ENCODE data around the gene INSYN2B. TPM values are rescaled to one million over a fixed set of nuclear protein-coding genes. Genes with fewer than 3 reads are reported as not detected.

The INSYN2B gene
- total and polyA plus RNA-seq, 2 of the 8 experiments (the other 6 are each of a cell fraction or from before 2014, with no cell fraction given), result not detected

GRCh38 chr5:169964246-169964645, 16.0 kb downstream of the INSYN2B start:
- no peak overlapping the region for H3K9ac ChIP-seq (replicated peaks in 1 of 4; ENCODE audit: extremely low read depth in 1 of 4, low read depth in 3 of 4, low read length in 3 of 4)
- POLR2A ChIA-PET (ENCODE audit: partially characterized antibody), result no interaction called here
- DNase-seq (ENCODE audit: low read depth in 1 of 2, low spot score in 2 of 2) (no peak), FAIRE-seq (no peak)
- no peak overlapping the region for H3K56ac ChIP-seq (replicated peaks; ENCODE audit: insufficient read length, low read depth, low read length)
- no peak overlapping the region for H3K4me3 ChIP-seq (ENCODE audit: extremely low read depth in 1 of 4, insufficient read depth in 2 of 4, low read depth in 3 of 4, low read length in 4 of 4)
- H3K14ac ChIP-seq (ENCODE audit: insufficient read length), result no peak overlapping the region
- H3K79me1 ChIP-seq (ENCODE audit: low read depth, low read length), result no peaks in the 10 kb centered on the region
- H2BK120ac ChIP-seq (replicated peaks; ENCODE audit: low read depth, low read length), result no peak overlapping the region
- no peak overlapping the region for H3K18ac ChIP-seq (ENCODE audit: extremely low read depth, low read length)
- H4K20me1 ChIP-seq (replicated peaks in 1 of 2; ENCODE audit: control insufficient read depth in 1 of 2, insufficient read depth in 2 of 2, low read length in 2 of 2), result no peaks in the 10 kb centered on the region
- H2BK5ac ChIP-seq (ENCODE audit: low read depth, low read length), result no peak overlapping the region
- no peaks in the 10 kb centered on the region for H3K27me3 ChIP-seq (replicated peaks in 1 of 4; ENCODE audit: control insufficient read depth in 3 of 4, extremely low read depth in 1 of 4, insufficient read depth in 3 of 4, low read length in 3 of 4)
- H4K5ac ChIP-seq (ENCODE audit: insufficient read length, low read depth, low read length), result no peak overlapping the region
- peaks cover 0 to 3% (median 2%) of the 10 kb centered on the region in 4 experiments; a peak in 1 of 7 replicates for H3K4me1 ChIP-seq (replicated peaks in 1 of 4; ENCODE audit: control insufficient read depth in 3 of 4, insufficient read depth in 4 of 4, low read length in 3 of 4)
- no peak overlapping the region for H2AFZ ChIP-seq (ENCODE audit: low read length)
- H2BK12ac ChIP-seq (ENCODE audit: low read depth, low read length), result no peak overlapping the region
- H3K9me3 ChIP-seq (ENCODE audit: insufficient read depth in 2 of 2, low read depth in 1 of 2, low read length in 1 of 2), result no peaks in the 10 kb centered on the region
- 65% methylated on average over 5 of the region's 5 CpGs; no CpG with 5 or more reads in 1 of the 2 experiments for WGBS, 2 experiments (ENCODE audit: extremely low coverage in 1 of 2, insufficient coverage in 1 of 2, insufficient read length in 1 of 2, insufficient replicate concordance in 2 of 2, low coverage in 1 of 2, low lambda C conversion rate in 2 of 2, missing lambda C conversion rate in 1 of 2)
- no peak overlapping the region for H3K23ac ChIP-seq (ENCODE audit: insufficient read length)
- no peak overlapping the region for H3K4me2 ChIP-seq (ENCODE audit: insufficient read depth in 1 of 2, low read depth in 2 of 2, low read length in 2 of 2)
- H2BK15ac ChIP-seq (ENCODE audit: low read length), result no peak overlapping the region
- H2BK20ac ChIP-seq (ENCODE audit: low read length), result no peak overlapping the region
- no peaks in the 10 kb centered on the region for H3K23me2 ChIP-seq (ENCODE audit: low read depth, low read length)
- H3K27ac ChIP-seq (ENCODE audit: low read depth, low read length), result no peak overlapping the region
- no peaks in the 10 kb centered on the region for H3K79me2 ChIP-seq (ENCODE audit: control insufficient read depth in 1 of 2, insufficient read depth in 2 of 2, low read length in 2 of 2)
- H2AK5ac ChIP-seq (ENCODE audit: low read depth, low read length), result no peak overlapping the region
- CTCF ChIA-PET (ENCODE audit: partially characterized antibody), result interaction anchor here (1.2 to 1.8 kb wide), 5 partner anchors 11 to 262 kb away, joined by 3 to 12 read pairs (median 3); partner anchors contain the start of gene INSYN2B
- H3K4ac ChIP-seq (replicated peaks; ENCODE audit: insufficient read length, low read depth, low read length), result no peak overlapping the region
- H4K91ac ChIP-seq (replicated peaks; ENCODE audit: insufficient read length, low read length), result no peak overlapping the region
- no peak overlapping the region for H4K8ac ChIP-seq (ENCODE audit: extremely low read depth, insufficient read depth, low read length)
- no peaks in the 10 kb centered on the region for H3K36me3 ChIP-seq (ENCODE audit: control insufficient read depth in 2 of 4, insufficient read depth in 4 of 4, low read length in 3 of 4)
- no peak for TF ChIP-seq SIRT6 (IDR thresholded peaks at IDR 0.05; ENCODE audit: low read length)
- no peak for TF ChIP-seq CBX8 (IDR thresholded peaks at IDR 0.05; ENCODE audit: borderline replicate concordance, low read depth, low read length)
- no peak for TF ChIP-seq TEAD4 (IDR thresholded peaks at IDR 0.05; ENCODE audit: low read depth, low read length)
- TF ChIP-seq GTF2F1 (IDR thresholded peaks at IDR 0.05; ENCODE audit: borderline replicate concordance, low read depth, low read length), result no peak
- TF ChIP-seq JUND (IDR thresholded peaks at IDR 0.05; ENCODE audit: low read length), result no peak
- TF ChIP-seq MAX (IDR thresholded peaks at IDR 0.05), result no peak
- no peak for TF ChIP-seq NRF1 (IDR thresholded peaks at IDR 0.05; ENCODE audit: low read depth, low read length)
- no peak for TF ChIP-seq TCF12 (IDR thresholded peaks at IDR 0.05; ENCODE audit: low read depth, low read length)
- TF ChIP-seq EGR1 (IDR thresholded peaks at IDR 0.05; ENCODE audit: borderline replicate concordance, low read depth, low read length), result no peak
- no peak for TF ChIP-seq NANOG (IDR thresholded peaks at IDR 0.05; ENCODE audit: insufficient read depth, low read depth, low read length, poor library complexity, severe bottlenecking)
- no peak for TF ChIP-seq EP300 (IDR thresholded peaks at IDR 0.05; ENCODE audit: borderline replicate concordance in 1 of 2, low read depth in 2 of 2, low read length in 2 of 2)
- no peak for TF ChIP-seq EZH2 (IDR thresholded peaks at IDR 0.05; ENCODE audit: low read depth, low read length, severe bottlenecking)
- no peak for TF ChIP-seq ASH2L (IDR thresholded peaks at IDR 0.05; ENCODE audit: low read length)
- TF ChIP-seq RNF2 (IDR thresholded peaks at IDR 0.05; ENCODE audit: borderline replicate concordance, low read depth, low read length, missing control alignments, poor library complexity, severe bottlenecking), result no peak
- no peak for TF ChIP-seq CEBPB (IDR thresholded peaks at IDR 0.05; ENCODE audit: low read depth, low read length)
